GM21367 (cell line): ENCODE results near the gene THSD7A.

Experiments
- ATAC-seq: cut with Tn5 transposase; IDR thresholded peaks from one replicate; pipeline ENCODE4 v1.9.1; 2021; ENCODE audit not compliant: unreplicated experiment

THSD7A gene

DNA sequence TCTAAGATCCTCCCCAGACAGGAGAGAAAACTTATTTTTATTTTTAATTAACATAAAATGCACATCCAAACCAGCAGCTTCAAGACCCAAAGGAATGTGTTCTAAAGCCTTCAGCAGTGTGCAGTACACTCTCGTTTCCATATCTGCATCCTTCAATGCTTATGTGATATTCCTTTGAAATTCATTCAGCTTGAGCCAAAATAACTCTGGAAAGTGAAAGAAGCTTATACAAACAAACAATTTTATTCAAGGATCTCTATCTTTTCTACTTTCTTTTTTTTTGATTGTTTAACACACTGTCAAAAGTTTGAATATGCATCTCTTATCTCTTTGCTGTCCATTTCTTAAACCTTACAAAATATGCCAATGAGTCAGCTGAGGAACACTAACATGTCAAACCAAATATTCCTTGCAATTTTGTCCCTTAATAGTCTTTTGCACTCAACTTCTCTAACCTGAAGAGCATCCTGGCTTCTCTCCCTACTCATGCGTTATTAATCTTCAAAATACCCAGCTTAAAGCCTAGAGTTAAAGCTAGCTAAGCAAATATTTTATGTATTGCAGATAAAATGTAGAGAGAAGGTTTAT, 124.3 kb downstream of the THSD7A start:
- ATAC-seq: no peak

DNA sequence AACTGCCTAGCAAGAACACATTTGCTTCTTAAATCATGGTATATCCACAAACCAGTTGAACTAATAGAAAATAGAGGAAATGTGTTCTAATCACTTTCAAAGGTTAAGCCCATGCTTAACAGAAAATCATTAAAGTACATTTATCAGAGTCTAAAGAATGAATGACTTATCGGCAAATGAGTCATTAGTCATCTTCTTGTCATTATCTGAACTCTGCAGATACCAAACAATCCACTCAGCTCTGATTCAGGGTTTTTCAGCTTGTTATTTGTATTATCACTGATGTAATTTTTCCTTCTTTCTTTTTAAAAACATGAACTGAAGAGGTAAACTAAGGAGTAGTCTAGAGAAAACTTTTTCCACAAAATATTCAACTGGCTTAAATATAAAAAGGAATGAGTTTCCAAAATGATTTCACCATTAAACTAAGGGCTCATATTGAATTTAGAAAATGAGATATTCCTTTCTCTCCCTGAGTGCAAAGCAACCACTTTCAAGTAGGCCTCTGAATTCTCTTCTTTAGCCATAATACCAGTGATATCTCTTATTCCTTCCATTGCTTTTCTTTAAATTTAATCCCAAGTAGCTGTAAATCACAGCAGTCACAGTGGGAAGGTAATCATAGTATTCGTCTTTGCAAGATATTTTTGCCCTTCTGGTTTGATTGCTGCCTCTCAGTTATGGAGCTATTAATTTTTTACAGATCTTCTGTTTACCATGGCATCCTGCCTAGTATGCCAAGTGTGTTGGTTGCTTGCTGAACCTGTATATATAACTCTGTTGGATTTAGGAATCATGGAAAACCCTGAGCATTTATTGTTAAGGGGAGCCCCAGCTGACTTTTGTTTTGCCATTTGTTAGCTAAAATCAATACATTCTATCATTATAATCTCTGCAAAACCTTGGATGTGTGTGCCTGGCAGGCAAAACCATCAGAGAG, 125.1 kb downstream of the THSD7A start:
- no peak for ATAC-seq

DNA sequence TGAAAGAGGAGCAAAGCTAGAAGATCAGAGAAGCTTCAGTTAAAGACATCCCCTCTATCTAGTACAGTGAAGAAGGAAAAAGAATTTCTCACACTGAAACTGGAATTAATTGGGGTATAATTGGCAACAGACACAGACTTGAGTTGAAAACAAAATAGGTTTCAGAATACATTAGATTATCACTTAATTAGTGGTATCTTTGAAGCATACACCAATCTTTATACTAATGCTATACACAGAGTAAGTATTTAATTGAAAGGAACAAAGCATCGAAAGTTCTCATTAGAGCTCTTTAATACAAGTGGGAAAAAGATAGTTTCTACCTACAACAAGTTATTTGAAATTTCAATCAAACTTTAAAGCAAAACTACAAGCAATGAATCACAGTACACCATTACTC, 128.2 kb downstream of the THSD7A start:
- no peak for ATAC-seq

DNA sequence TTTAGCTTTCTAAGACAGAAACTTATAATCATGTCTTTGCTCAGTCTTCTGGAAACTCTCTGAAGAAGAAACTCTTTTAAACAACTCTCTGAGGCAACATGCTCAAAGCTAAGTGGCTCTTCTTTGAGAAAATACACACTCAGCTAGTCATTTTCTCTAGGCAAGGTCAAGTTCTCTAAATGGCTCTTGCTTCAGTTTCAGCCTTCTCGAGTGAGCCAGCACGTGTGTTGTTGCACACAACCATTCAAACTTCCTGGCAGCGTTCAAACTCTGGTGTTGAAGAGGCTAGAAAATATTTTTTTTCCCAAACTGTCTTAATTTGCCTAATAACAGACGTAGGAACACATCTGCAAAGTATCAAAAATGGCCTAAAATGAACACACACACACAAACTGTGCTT, 129.1 kb downstream of the THSD7A start:
- ATAC-seq: no peak

DNA sequence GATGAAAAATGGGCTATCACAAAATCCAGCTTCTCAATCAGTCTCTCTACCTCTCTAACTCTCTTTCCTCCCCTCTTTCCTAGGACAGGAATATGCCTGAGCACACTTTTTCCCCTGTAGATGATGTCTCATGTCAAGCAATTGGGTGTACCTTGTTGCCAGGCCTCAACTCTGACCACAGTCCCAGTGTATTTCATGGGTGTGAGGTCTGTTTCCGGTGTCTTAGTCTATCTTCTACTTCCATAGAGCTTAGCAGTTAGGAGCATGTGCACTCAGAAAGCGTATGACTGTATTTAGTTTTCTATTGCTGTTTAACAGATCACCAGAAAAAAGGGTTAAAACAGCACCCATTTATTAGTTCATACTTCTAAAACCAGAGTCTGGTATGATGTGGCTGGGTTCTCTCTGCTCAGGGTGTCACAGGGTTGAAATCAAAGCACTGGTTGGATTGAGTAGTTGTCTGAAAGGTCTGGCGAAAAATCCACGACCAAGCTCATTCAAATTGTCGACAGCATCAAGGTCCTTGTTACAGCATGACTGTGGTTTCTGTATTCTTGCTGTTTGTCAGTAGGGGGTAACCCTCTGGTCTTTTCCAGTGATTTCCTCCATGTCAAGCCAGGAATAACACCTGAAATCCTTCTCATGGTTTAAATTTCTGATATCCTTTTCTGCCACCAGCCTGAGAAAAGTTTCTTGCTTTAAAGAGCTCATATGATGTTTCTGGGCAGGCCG, 130.0 kb downstream of the THSD7A start:
- no peak for ATAC-seq

DNA sequence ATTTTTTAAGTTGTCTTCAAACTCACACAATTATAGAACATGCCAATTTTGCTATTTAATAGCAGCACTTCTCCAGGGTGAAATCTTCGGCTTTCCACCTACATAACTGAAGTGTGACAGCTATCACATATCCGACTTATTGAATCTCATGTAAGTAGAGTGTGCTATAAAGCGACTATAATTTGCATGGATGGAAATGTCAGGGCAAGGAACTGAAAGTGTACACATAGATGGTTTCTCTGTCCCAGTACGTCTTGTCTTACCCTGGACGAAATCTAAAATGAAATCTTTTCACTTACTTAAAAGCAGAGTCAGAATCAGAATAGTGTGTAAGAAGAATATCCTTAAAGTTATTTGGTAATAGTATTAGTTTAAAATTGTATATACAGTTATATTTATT, 132.3 kb downstream of the THSD7A start:
- ATAC-seq: no peak

DNA sequence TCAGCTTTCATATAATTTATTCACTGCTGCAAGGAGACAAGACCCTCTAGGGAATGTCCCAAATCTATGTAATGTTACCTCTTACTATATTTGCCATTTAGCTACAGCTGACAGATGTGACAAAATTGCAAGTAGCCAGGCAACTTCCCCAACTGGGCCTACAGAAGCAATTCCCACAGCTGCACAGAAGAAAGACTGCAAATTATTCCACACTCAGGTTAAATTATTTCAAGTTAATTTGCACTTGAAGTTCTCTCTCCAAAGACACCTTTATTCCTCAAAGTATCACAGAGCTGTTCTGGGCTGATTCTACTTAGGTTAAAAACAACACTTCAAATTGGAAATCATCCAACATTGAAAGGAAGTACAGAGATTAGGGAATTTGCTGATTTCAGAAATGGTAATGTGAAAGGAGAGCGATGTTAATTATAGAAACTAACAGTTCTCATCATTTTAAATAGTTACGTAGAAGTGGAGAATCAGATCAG, 133.6 kb downstream of the THSD7A start:
- no peak for ATAC-seq

DNA sequence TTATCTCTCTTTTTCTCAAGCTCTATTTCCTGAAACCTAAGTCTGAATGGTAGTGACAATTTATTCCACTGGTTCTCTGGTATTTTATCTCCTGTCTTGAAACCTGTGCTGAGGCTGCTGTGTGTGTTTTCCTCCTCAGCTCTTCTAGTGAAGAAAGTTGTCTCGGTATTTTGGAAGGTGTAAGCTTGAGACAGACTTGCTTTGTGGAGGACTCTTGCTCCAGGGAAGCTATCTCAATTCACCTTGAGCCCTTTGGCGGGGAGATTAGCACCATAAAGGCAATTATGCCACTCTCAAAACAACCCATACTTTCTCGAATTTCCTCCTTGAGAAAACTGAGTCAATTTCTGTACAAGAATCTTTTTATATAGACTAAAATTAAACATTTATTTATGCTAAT, 141.6 kb downstream of the THSD7A start:
- no peak for ATAC-seq

DNA sequence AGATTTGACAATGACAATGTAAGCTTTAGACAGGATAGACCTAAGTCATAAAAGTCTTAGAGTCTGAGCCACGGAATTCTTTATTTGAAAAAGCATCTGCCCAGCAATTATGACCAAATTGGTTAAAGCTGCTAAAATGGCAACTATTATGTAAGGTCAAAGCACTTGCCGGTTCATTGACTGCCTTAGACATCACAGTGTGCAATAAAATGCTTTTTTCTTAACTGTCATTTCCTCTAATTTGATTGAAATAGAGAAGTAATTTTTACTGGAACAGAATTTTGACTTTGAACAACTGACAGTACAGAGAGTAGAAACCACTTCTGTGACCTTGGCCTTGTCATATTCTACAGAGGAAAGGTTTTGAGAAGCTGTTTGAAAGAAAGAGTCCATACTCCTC, 142.9 kb downstream of the THSD7A start:
- ATAC-seq: no peak

DNA sequence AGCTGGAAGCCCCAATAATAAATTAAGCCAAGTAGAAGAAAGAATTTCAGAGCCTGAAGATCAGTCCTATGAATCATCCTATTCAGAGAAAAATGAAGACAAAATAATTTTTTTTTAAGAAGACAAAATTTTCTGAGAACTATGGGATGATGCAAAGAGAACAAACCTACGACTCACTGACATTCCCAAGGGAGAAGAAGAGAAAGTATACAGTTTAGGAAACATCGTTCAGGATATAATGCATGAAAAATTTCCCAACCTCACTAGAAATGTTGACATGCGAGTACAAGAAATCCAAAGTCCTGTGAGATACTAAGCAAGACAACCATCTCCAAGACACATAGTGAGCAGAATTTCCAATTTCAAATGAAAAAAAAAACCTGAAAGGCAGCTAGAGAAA, 150.5 kb downstream of the THSD7A start:
- ATAC-seq: no peak

DNA sequence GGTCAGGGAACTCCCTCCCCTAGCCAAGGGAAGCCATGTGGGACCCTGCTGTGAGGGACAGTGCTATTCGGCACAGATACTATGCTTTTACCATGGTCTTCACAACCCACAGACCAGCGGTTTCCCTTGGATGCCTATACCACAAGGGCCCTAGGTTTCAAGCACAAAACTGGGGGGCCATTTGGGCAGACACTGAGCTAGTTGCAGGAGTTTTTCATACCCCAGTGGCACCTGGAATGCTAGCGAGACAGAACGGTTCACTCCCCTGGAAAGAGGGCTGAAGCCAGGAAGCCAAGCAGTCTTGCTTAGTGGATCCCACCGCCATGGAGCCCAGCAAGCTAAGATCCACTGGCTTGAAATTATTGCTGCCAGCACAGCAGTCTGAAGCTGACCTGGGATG, 156.8 kb downstream of the THSD7A start:
- no peak for ATAC-seq

DNA sequence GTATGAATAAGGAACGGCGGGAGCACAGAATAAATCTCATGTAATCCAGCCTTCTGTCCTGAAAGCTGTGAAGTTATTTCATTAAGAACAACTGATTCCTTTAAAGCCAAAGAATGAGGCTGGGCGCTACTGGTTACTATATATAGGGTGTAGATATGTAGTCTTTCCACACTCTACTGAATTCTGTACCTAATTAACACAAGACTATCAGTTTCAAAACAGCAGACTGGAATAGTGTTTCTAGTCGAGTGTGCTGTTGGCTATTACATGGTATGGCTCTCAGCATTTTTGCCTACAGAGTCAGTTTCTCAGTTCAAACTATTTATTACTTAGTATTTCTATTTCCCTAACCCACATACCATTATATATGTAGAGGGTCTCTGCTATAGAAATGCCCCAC, 163.3 kb downstream of the THSD7A start:
- ATAC-seq: no peak

DNA sequence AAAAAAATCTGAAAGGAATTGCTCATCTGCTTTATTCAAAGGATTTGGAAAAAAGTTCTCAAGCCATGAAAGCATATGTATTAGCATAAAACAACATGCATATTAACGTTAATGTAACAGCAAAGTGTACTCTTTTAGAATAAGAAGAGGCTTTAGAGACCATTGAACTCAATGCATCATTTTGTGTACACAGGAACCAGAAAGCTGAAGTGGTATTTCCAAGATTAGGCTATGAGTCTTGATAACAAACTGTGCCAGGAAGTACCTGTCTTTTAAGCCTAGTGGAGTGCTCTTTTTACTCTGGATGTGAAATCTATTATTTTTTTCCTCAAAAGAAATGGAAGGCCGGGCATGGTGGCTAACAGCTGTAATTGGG, 164.2 kb downstream of the THSD7A start:
- no peak for ATAC-seq

DNA sequence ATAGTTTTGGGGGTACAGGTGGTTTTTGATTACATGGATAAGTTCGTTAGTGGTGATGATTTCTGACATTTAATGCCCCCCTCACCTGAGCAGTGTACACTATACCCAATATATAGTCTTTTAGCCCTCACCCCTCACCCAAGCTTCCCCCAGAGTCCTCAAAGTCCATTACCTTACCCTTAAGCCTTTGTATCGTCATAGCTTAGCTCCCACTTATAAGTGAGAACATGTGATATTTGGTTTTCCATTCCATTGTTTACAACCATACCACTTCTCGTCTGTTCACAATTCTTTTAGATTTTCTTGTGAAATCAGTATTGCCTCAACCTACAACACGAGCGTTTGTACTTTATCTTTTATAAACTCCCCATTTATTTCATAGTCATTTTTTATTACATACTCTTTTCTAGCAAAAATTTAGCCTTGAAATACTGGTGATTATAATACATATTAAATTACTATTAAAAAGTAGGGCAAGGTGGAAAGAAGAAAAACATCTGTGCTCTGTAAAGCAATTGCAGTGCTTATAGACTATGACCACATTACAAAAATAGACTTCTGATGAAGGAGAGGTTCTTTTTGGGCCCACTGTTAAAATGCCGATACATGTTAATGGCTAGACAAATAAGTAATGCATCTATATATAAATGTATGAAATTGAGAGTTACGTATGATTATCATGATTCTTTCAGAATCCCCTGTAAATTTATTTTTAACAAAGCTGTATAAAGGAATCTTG, 164.8 kb downstream of the THSD7A start:
- no peak for ATAC-seq

DNA sequence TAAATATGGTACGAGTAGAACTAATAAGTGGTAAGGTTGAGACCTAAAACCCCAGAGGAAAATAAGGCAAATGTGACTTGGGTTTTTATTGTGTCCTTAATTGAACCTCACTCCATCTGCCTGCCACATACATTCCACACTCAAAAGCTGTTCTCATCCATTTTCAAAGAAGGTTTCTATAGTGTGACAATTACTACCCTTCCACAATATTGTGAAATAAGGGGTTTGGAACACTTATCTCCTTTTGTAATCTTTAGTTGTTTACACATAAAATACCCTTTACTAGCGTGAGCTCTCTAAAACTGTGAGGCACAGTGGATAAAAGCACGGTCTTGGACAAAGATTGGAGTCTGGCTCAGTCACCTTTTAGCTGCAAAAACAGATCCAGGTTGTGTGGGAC, 166.6 kb downstream of the THSD7A start:
- no peak for ATAC-seq

DNA sequence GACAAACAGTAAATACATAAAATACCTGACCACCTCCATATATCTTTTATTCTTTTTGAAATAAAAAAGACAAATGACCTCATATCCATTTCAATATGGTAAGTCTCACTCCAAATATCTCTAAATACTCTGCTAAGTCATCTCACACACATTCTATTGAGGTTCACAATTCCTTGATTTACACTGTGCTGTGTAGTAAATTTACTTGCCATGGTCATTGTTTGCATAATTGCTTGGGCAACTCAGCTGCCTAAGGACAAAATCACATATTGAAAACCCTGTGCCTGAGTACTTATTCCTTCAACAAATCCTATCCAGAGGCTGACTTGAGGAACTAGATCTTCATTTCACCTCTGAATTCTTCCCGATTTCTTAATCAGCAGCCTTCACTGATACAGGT, 176.4 kb downstream of the THSD7A start:
- no peak for ATAC-seq

DNA sequence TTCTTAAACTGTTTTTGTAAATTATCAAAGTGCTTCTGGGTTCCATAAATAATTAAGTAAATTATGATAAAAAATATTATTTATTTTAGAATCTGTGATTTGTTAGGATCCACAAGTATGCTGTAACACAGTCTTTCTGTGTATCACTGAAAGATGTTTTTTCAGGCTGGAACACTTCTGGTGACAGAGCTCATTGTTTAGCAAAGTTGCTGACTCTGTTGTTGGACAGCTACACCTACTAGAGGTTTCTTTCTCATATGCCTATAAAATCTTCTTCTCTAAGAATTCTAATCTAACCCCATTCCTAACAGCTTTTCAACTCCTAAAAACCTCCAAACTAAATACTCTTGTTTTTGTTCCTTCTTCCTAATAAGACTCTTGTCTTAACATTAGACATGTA, 176.8 kb downstream of the THSD7A start:
- ATAC-seq: no peak

DNA sequence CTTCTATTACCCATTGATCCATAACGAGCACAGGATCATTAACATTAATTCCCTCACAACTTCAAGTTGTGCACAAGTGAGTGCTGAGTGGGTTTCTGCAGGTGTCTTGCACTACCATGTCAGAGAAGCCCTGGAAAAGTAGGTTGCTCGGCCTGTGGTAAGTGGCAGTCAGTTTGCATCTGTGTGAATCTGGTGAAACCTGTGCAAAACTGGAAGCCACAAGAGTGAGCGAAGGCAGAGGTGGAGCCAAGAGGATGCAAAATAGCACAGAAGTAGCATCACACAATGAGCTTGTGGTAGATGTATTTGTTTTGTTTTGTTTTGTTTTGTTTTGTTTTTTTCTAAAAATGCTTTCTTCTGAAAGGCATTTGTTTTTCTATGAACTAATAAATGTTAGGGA, 181.5 kb downstream of the THSD7A start:
- ATAC-seq: no peak

DNA sequence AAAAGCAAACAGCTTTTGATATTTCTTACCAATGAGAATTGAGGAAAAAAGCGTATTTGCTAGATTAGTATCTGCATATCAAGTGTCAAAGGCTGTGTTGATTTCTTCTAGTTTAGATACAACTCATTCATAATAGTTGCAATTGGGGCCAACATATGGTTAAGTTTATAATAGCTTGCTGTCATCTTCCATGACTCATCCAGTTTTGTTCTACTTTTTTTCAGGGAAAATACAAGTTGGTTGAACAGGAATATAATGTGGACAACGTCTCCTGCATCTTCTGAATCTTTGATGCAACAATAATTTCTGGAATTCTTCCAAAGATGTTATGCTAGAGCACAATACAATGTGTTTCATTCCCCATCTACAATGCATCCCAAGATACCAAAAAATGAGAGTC, 182.0 kb downstream of the THSD7A start:
- no peak for ATAC-seq

DNA sequence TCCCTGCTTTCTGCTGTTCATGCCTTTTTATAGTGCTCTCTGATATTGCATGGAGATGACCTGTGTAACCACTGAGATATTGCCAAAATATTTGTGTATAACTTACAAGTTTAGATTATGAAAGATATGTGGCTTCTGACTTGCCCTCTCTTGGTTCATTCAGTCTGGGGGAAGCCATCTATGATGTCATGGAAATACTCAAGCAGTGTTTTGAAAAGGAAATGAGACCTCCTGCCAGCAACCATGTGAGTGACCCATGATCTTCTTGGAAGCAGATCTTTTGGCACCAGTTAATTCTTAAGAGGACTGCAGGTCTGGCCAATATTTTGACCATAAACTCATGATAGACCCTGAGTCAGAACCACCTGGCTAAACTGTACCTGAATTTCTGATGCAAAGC, 183.0 kb downstream of the THSD7A start:
- ATAC-seq: no peak

DNA sequence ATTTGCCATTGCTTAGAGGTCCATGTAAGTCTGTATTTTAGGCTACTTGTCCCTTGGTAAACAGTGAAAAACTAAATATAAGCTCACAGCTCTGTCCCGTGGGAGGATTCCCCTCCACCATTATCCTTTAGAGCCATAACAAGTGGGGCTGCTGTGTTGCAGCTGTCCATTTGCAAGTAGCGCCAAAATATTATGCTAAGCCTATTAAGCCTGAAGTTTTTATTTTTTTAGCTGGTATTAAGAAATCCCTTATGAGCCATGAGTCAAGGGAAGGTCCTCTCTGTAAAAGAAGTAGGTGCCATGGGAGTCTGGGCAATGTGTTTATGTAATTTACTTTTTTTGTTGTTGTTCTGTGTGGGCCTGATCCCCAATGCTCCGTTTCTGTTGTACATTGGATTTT, 183.9 kb downstream of the THSD7A start:
- no peak for ATAC-seq
